ENCODE data around the gene EPHB2.

Gene EPHB2

DNA sequence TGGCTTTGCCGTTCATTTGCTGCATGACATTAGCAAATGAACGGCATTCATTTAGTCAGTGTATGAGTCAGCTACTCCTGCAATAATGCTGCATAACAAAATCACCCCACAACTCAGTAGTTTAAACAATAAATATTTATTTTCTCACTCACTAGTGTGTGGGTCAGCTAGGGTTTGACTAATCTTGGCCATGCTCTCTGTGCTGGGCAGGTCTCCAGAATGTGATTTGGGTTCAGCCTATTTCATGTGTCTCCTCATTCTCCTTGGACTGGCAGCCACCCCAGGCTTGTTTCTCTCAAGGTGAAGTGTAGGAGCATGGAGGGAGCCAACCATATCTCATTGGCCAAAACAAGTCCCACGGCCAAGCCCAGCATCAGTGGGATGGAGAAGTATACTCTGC lies 157.7 kb downstream of the EPHB2 start:
- CTCF ChIA-PET: interaction anchor here (0.8 kb wide), 1 partner anchor 194 kb away, joined by 3 read pairs; no protein-coding TSS in a partner anchor
- TF ChIP-seq EGR2 (tag by site-specific recombination; IDR thresholded peaks at IDR 0.05; ENCODE audit: low read depth) (peak; percentile 45; the same call in 1 of the 2 replicates), ZNF600 (tag by site-specific recombination; IDR thresholded peaks at IDR 0.05) (no peak), ZFHX2 (tag by site-specific recombination; conservative IDR thresholded peaks at IDR 0.05) (0 out of 2 replicates have a peak, but pooled peaks have one; percentile 24), RBAK (tag by site-specific recombination; IDR thresholded peaks at IDR 0.05) (peak; percentile 76; the same call in 1 of the 2 replicates)
- no peaks in the 10 kb centered on the region for H3K9me3 ChIP-seq (ENCODE audit: control insufficient read depth, insufficient read depth, low read depth, low read length)
- H3K4me3 ChIP-seq (ENCODE audit: low read depth, low read length): no peak overlapping the region
- POLR2A ChIA-PET: no interaction called here
- no peaks in the 10 kb centered on the region for H3K4me1 ChIP-seq (ENCODE audit: control insufficient read depth, insufficient read depth, low read length)
- peaks cover 0 to 21% of the 10 kb centered on the region in 2 experiments; a peak in 1 of 3 replicates for H3K36me3 ChIP-seq (ENCODE audit: control insufficient read depth in 2 of 2, insufficient read depth in 1 of 2, low read length in 2 of 2)
- no peak overlapping the region for H3K27ac ChIP-seq (ENCODE audit: extremely low read depth, low read depth, low read length)

DNA sequence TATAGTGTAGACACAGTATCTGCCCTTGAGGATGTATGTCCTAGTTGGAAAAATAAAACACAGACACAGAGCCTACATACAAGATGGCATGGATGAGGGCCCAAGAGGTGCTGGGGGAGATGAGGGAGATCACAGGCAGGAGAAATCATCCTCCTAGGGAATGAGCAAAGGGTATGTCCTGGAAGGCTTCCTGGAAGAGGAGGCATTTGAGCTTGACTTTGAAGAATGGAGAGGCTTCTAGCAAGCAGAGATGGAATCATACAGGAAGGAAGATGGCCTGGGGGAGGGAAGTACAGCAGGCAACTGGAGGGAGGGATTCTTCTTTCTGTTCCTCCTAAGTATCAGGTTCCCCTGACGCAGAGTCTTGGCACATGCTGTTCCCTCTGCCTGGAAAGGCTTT lies 158.7 kb downstream of the EPHB2 start:
- H3K4me1 ChIP-seq (ENCODE audit: control insufficient read depth, insufficient read depth, low read length): no peaks in the 10 kb centered on the region
- TF ChIP-seq, protein P1, sequence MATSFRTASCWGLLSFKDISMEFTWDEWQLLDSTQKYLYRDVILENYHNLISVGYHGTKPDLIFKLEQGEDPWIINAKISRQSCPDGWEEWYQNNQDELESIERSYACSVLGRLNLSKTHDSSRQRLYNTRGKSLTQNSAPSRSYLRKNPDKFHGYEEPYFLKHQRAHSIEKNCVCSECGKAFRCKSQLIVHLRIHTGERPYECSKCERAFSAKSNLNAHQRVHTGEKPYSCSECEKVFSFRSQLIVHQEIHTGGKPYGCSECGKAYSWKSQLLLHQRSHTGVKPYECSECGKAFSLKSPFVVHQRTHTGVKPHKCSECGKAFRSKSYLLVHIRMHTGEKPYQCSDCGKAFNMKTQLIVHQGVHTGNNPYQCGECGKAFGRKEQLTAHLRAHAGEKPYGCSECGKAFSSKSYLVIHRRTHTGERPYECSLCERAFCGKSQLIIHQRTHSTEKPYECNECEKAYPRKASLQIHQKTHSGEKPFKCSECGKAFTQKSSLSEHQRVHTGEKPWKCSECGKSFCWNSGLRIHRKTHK (tag by site-specific recombination; IDR thresholded peaks at IDR 0.05): no peak
- no peak for TF ChIP-seq SCRT1 (tag by site-specific recombination; IDR thresholded peaks at IDR 0.05; ENCODE audit: borderline replicate concordance)
- no peak for TF ChIP-seq ZNF777 (tag by site-specific recombination; IDR thresholded peaks at IDR 0.05; ENCODE audit: borderline replicate concordance)
- TF ChIP-seq TCF7L2 (IDR thresholded peaks at IDR 0.05; ENCODE audit: borderline replicate concordance, low read depth, low read length): no peak
- no peak for TF ChIP-seq ZIC2 (tag by site-specific recombination; IDR thresholded peaks at IDR 0.05)
- no peak for TF ChIP-seq ZNF324 (tag by site-specific recombination; IDR thresholded peaks at IDR 0.05)
- no peak for TF ChIP-seq ZNF776 (tag by site-specific recombination; IDR thresholded peaks at IDR 0.05; ENCODE audit: borderline replicate concordance)
- no peak for TF ChIP-seq GLI4 (tag by site-specific recombination; IDR thresholded peaks at IDR 0.05)
- TF ChIP-seq ZNF202 (tag by site-specific recombination; IDR thresholded peaks at IDR 0.05; ENCODE audit: borderline replicate concordance): no peak
- TF ChIP-seq ZNF610 (tag by site-specific recombination; IDR thresholded peaks at IDR 0.05; ENCODE audit: borderline replicate concordance): no peak
- no peak for TF ChIP-seq ZNF677 (tag by site-specific recombination; IDR thresholded peaks at IDR 0.05)
- TF ChIP-seq ZXDB (tag by site-specific recombination; IDR thresholded peaks at IDR 0.05): no peak
- no peak for TF ChIP-seq ZNF664 (tag by site-specific recombination; IDR thresholded peaks at IDR 0.05)
- no peak for TF ChIP-seq ZNF24 (tag by site-specific recombination; IDR thresholded peaks at IDR 0.05)
- no peak for TF ChIP-seq ZNF596 (tag by site-specific recombination; IDR thresholded peaks at IDR 0.05)
- TF ChIP-seq SP7 (tag by site-specific recombination; IDR thresholded peaks at IDR 0.05): no peak
- TF ChIP-seq ZNF76 (tag by site-specific recombination; IDR thresholded peaks at IDR 0.05; ENCODE audit: borderline replicate concordance, low read depth): no peak
- H3K36me3 ChIP-seq (ENCODE audit: control insufficient read depth in 2 of 2, insufficient read depth in 1 of 2, low read length in 2 of 2): peaks cover 0 to 18% of the 10 kb centered on the region in 2 experiments; a peak in 1 of 3 replicates
- H3K27ac ChIP-seq (ENCODE audit: extremely low read depth, low read depth, low read length): no peak overlapping the region
- ChIA-PET CTCF (no interaction called here), POLR2A (no interaction called here)
- no peak overlapping the region for H3K4me3 ChIP-seq (ENCODE audit: low read depth, low read length)
- H3K9me3 ChIP-seq (ENCODE audit: control insufficient read depth, insufficient read depth, low read depth, low read length): no peaks in the 10 kb centered on the region

- POLR2A ChIA-PET: no interaction called here
- no peak overlapping the region for H3K27ac ChIP-seq (ENCODE audit: extremely low read depth, low read depth, low read length)
- no peaks in the 10 kb centered on the region for H3K4me1 ChIP-seq (ENCODE audit: control insufficient read depth, insufficient read depth, low read length)
- no peaks in the 10 kb centered on the region for H3K9me3 ChIP-seq (ENCODE audit: control insufficient read depth, insufficient read depth, low read depth, low read length)
- H3K36me3 ChIP-seq (ENCODE audit: control insufficient read depth in 2 of 2, insufficient read depth in 1 of 2, low read length in 2 of 2): peaks cover 0 to 11% of the 10 kb centered on the region in 2 experiments; a peak in 1 of 3 replicates
- TF ChIP-seq, protein P2, sequence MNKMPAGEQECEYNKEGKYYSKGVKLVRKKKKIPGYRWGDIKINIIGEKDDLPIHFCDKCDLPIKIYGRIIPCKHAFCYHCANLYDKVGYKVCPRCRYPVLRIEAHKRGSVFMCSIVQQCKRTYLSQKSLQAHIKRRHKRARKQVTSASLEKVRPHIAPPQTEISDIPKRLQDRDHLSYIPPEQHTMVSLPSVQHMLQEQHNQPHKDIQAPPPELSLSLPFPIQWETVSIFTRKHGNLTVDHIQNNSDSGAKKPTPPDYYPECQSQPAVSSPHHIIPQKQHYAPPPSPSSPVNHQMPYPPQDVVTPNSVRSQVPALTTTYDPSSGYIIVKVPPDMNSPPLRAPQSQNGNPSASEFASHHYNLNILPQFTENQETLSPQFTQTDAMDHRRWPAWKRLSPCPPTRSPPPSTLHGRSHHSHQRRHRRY (tag by site-specific recombination; IDR thresholded peaks at IDR 0.05): no peak
- TF ChIP-seq ZNF76 (tag by site-specific recombination; IDR thresholded peaks at IDR 0.05; ENCODE audit: borderline replicate concordance, low read depth) (no peak), ZNF623 (tag by site-specific recombination; IDR thresholded peaks at IDR 0.05) (no peak), EGR2 (tag by site-specific recombination; IDR thresholded peaks at IDR 0.05; ENCODE audit: low read depth) (peak; percentile 59; the same call in 1 of the 2 replicates), ZFHX2 (tag by site-specific recombination; conservative IDR thresholded peaks at IDR 0.05) (0 out of 2 replicates have a peak, but pooled peaks have one; percentile 13), ZNF350 (tag by site-specific recombination; IDR thresholded peaks at IDR 0.05) (no peak)
- H3K4me3 ChIP-seq (ENCODE audit: low read depth, low read length): no peak overlapping the region
- CTCF ChIA-PET: interaction anchor here (0.6 to 1.6 kb wide), 3 partner anchors 8 to 167 kb away, joined by 3 to 8 read pairs (median 4); no protein-coding TSS in a partner anchor
These were observed 159.7 kb downstream of the EPHB2 start for GRCh38 chr1:22870201-22870871.

All from HEK293 (cell line).